Stimulated activated naive CD8-positive, alpha-beta T cell treated with anti-CD3 and anti-CD28 coated beads, Interleukin-15, Interleukin-2, amounts not matched to agents 100 U/mL and 50 U/mL, for 24 hours (primary cell): Measurements from ENCODE around the gene LIPJ.

Experiments
- ATAC-seq: fragments of 150-1000 bp; cut with Tn5 transposase; one replicate; pipeline ENCODE4 v1.10.0; 2021
- DNase-seq: peaks from one replicate; pipeline ENCODE4 v3.0.0; 2021

The LIPJ gene

GRCh38 chr10:88598055-88598454, 11.5 kb downstream of the LIPJ start:
- DNase-seq (no peak), ATAC-seq (peak; percentile 28)

GRCh38 chr10:88608052-88608732, 21.6 kb downstream of the LIPJ start:
- ATAC-seq, result no peak
- DNase-seq, result no peak

- ATAC-seq (no peak), DNase-seq (no peak)
Measured at GRCh38 chr10:88608780-88609179, 22.2 kb downstream of the LIPJ start.

- ATAC-seq, result no peak
Measured at GRCh38 chr10:88616250-88616977, 29.9 kb downstream of the LIPJ start.

GRCh38 chr10:88617772-88618300, 31.3 kb downstream of the LIPJ start:
- ATAC-seq, result no peak

More at GRCh38 chr10:88616250-88616977, 29.9 kb downstream of the LIPJ start:
- DNase-seq, result no peak

GRCh38 chr10:88618496-88618895, 31.9 kb downstream of the LIPJ start:
- no peak for DNase-seq

More at GRCh38 chr10:88617772-88618300, 31.3 kb downstream of the LIPJ start:
- no peak for DNase-seq

GRCh38 chr10:88620441-88620840, 33.9 kb downstream of the LIPJ start:
- no peak for ATAC-seq
- DNase-seq, result no peak

More at GRCh38 chr10:88618496-88618895, 31.9 kb downstream of the LIPJ start:
- no peak for ATAC-seq

- DNase-seq (no peak), ATAC-seq (no peak)
Measured at GRCh38 chr10:88623835-88624234, 37.3 kb downstream of the LIPJ start.

- DNase-seq, result no peak
- ATAC-seq, result no peak
Measured at GRCh38 chr10:88624840-88625239, 38.3 kb downstream of the LIPJ start.

- ATAC-seq (no peak), DNase-seq (no peak)
Measured at GRCh38 chr10:88640186-88640585, 53.6 kb downstream of the LIPJ start.

- ATAC-seq, result no peak
- no peak for DNase-seq
Measured at GRCh38 chr10:88642209-88642608, 55.6 kb downstream of the LIPJ start.

- no peak for ATAC-seq
- DNase-seq, result no peak
Measured at GRCh38 chr10:88642963-88643362, 56.4 kb downstream of the LIPJ start.

- no peak for ATAC-seq
- DNase-seq, result no peak
Measured at GRCh38 chr10:88647061-88647615, 60.6 kb downstream of the LIPJ start.

- ATAC-seq (no peak), DNase-seq (no peak)
Measured at GRCh38 chr10:88651101-88651551, 64.6 kb downstream of the LIPJ start.

GRCh38 chr10:88652616-88653015, 66.1 kb downstream of the LIPJ start:
- DNase-seq (no peak), ATAC-seq (no peak)
